HG03457 (cell line): ENCODE results near the gene LAMA3.

ENCODE experiments used
- ATAC-seq: cut with Tn5 transposase; IDR thresholded peaks from one replicate; pipeline ENCODE4 v1.9.1; 2021; ENCODE audit warnings: moderate number of reproducible peaks; ENCODE audit not compliant: unreplicated experiment

LAMA3 gene

DNA sequence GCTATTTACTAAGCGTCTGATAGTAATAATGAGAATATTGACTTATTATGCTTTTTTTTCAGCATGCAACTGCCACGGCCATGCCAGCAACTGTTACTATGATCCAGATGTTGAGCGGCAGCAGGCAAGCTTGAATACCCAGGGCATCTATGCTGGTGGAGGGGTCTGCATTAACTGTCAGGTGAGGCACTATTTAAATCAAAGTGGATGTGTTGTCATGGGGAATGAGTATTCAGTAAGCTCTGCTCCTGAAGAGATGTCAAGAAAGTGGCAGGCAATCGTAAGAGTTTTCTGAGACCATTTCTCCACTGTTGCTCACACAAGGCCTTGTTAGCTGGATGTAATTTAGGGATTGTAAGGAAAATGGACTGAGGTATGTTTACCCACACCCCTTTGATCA is 74.1 kb downstream of the LAMA3 start:
- ATAC-seq = no peak

- ATAC-seq = no peak
Measured at GRCh38 chr18:23765931-23766330, 76.7 kb downstream of the LAMA3 start.

- ATAC-seq = no peak
Measured at GRCh38 chr18:23772327-23773024, 83.2 kb downstream of the LAMA3 start.

DNA sequence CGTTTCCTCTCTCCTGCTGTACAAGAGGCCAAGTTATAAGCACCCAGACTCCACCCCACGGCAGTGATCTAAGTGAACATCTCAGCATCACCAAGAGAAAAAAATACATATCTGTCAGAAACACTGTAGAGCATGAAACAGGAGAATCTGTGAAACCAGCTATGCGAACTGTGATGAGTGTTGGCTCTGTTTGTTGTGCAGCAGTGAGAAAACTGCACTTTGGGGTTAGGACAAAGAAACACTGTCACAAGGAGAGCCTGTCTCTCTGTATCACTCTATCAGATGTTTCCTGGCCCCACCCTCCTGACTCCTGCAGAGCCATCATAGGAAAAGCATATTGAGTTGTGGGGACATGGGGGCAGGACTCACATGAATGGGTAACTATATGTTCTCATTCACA is 87.1 kb downstream of the LAMA3 start:
- no peak for ATAC-seq

DNA sequence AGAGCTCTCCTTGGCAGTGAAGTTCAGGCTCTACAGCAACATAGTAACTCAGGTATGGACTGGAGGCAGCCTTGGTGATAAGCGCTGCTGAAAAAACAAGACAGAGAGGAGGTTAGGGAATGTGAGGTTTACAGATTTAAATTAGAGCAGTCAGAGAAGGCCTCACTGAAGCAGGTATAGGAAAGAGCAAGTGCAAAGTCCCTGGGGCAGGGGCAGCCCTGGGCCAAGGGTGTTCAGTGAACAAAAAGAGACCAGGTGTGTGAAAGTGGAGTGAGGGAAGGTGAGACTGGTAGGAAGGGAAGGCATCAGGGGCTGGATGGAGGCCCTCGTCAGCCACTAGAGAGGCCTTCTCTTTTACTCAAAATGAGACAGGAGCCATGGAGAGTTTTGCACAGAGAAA is 89.6 kb downstream of the LAMA3 start:
- ATAC-seq = no peak

GRCh38 chr18:23779696-23780303 is 90.5 kb downstream of the LAMA3 start:
- ATAC-seq = no peak

GRCh38 chr18:23784832-23785245 is 95.6 kb downstream of the LAMA3 start:
- ATAC-seq = no peak

GRCh38 chr18:23793051-23793450 is 103.8 kb downstream of the LAMA3 start:
- no peak for ATAC-seq

DNA sequence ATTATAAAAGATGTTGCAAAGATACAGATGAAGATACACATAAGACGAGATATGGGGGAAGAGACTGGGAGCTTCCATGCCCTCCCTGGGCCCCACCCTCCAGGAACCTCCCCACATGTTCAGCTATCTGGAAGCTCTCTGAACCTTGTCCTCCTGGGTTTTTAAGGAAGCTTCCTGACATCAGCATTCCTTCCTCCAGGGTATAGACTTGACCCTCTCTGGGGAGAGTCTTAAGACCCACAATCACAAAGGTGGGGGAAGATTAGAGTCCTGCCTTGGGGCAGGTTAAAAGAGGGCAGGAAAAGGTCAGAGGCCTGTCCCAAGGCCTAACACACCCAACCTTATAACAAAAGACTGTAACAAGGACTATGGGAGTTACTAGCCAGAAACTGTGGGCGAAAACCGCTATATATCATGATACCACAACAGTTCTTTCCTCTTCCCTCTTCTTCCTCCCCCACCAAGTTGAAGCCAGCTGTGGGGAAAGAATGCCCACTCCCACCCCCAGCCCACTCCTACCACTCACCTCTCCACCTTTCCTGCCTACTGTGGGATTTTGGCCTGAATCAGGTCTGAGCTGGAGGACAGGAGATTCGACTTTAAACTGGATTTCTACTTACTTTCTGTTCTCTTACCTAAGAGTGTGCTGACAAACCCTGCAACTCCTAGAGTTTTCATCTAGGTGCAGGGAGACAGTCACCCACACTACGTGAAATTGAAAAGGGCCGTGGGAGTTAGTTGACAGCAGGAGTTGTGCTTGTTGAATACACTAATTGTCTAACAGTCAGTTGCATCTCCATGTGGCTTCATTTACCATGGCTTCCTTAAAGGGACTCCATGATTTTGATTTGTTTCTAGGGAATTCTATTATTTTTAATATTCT is 105.0 kb downstream of the LAMA3 start:
- ATAC-seq = no peak

DNA sequence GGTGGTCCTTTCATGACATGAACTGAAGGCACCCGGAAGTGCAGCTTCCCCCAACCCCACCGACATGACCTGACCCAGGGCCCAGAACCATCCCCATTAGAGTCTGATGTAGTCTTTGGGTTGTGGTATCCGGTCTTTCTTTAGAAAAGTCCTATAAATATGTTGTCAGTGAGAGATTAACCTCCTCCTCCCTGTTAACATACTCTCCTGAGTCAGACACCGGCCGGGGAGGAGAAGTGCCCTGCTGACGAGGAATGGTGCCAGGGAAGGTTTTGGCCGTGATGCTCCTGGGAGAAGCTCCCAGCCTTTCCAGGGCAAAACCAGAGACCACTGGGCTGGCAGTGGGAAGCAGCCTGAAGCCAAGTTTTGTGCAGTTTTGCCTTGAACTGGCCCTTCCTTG is 109.0 kb downstream of the LAMA3 start:
- no peak for ATAC-seq

DNA sequence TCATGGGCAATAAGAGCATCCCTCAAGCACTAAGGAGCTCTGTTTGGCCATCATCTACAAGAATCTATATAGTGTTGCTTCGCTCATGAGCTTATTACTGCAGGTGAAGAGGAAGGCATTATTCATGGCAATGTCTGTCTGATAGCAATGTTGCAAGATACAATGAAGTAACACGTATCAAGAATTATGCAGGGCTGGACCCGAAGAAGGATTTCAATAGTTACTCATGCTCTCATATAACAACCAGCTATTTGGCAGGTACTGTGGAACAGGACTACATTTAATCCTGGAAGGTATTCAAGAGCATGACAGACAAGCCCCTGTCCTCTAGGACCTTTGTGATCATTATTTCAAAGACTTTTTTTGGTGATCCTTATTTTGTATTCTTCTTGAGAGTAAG is 109.6 kb downstream of the LAMA3 start:
- ATAC-seq = no peak

DNA sequence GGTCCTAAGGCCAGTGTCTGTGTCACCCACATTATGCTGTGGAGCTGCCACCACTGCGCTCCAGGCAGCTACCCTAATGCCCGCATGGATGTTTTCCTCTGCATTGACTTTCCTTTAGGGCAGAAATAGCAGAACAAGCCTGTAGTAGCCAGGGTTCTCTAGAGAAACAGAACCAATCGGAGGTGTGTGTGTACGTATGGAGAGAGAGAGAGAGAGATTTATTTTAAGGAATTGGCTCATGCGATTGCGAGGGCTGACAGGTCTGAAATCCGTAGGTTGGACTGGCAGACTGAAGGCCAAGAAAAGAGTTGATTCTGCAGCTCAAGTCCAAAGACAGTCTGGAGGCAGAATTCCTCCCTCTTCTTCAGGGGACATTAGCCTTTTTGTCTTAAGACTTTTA is 110.3 kb downstream of the LAMA3 start:
- ATAC-seq = no peak

DNA sequence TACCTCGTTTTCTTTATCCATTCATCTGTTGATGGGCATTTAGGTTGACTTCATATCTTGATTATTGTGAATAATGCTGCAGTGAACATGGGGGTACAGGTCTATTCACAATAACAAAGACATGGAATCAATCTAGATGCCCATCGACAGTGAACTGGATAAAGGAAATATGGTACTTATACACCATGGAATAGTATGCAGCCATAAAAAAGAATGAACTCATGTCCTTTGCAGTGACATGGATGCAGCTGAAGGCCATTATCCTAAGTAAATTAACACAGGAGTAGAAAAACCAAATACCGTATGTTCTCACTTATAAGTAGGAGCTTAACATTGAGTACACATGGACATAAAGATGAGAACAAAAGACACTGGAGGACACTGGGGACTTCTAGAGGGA is 111.6 kb downstream of the LAMA3 start:
- ATAC-seq = no peak

- ATAC-seq = no peak
Measured at GRCh38 chr18:23802817-23803216, 113.6 kb downstream of the LAMA3 start.

DNA sequence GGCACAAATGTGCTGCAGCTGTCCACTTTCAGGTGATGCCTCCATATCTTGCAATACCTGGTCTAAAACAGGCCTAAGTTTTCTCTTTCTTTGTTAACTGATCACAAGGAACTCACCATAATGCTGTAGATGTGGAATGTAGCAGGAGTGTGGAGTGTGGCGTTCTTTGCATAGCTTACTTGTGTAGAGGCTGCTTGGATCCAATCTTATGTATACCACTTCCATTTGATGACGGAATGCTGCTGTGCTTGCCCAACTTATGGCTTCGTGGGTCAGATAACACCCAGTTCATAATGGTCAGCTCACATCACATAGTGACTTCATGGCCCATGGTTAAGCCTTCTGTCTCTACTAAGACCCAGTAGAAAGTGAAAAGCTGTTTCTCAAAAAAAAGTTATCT is 114.5 kb downstream of the LAMA3 start:
- no peak for ATAC-seq

GRCh38 chr18:23805898-23806297 is 116.6 kb downstream of the LAMA3 start:
- ATAC-seq = no peak

GRCh38 chr18:23809415-23809814 is 120.2 kb downstream of the LAMA3 start:
- ATAC-seq = no peak

DNA sequence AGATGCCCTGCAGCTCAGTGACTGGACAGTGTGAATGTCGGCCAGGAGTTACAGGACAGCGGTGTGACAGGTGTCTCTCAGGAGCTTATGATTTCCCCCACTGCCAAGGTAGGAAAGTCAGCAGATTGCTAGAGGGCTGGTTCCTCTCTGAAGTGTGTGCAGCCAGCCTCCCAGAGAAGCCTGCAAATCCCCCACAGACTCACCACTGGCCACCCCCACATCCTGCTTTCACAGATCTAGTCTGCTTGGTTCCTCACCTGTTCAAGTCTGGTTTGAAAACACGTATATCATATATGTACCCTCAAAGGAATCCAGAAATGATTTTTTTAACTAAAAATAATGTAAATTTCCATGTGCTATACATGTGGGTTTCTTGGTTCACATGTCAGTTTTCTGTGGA is 121.1 kb downstream of the LAMA3 start:
- ATAC-seq = no peak

GRCh38 chr18:23811176-23811575 is 121.9 kb downstream of the LAMA3 start:
- no peak for ATAC-seq

DNA sequence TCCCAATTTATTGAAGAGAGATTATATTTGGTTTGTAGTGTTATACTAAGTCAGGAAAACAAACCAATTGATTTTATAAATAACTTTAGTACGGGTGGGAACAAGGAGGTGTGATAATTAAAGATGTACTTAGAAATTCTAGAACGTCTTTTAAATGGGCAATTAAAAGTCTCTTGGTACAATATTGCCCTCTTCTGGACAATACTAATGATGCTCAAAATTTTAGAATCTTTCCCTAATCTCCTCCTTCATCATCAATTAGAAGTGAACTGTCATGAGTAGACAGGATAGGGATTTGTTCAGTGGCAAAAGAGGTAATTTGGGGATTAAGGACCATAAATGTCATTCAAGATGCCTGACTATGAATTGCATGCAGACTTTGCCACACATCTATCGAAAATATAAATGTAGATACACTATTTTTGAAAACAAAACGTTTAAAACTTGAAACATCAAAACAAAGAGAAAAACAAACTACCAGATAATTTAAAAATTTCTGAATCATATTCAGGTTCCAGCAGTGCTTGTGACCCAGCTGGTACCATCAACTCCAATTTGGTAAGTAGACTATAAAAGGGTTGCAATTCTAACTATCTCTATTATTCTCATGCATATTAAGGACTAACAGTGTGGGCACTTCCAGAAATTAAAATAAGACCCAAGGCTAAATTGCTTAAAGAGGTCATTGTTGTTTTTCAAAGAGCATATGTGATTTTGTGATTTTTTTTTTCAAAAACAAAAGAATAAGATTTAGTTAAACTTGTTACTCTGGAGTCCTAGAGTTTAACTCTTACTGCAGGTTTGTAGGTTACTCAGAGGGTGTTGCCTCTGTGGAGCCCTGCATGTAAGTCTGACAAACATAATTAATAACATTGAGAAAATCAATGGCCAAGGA is 123.5 kb downstream of the LAMA3 start:
- no peak for ATAC-seq
